DND-41 (cell line): ENCODE results near the gene FCHO2.

Experiments used
- ATAC-seq: fragments of 200-7000 bp; cut with Tn5 transposase; 3 replicates; pipeline ENCODE4 v1.9.1; 2021; ENCODE audit warnings: low read depth; ENCODE audit not compliant: insufficient read depth
- DNase-seq: peaks from one replicate; pipeline ENCODE4 v3.0.0-alpha.2; 2020
- H2AFZ ChIP-seq: 2 replicates; pipeline ENCODE4 v1.6.0; 2012; ENCODE audit warnings: low read depth, low read length
- H3K27ac ChIP-seq: 2 replicates; pipeline ENCODE4 v1.5.1; 2012; ENCODE audit warnings: low read length, inconsistent platforms
- H3K27me3 ChIP-seq: fragments of 200-600 bp; sonication (generic); 2 replicates; pipeline ENCODE4 v1.6.0; 2012; ENCODE audit warnings: low read length, mild to moderate bottlenecking, inconsistent platforms; ENCODE audit not compliant: insufficient read depth, poor library complexity
- H3K36me3 ChIP-seq: 2 replicates; pipeline ENCODE4 v1.5.1; 2012; ENCODE audit warnings: low read length, inconsistent platforms; ENCODE audit not compliant: insufficient read depth
- H3K4me1 ChIP-seq: 2 replicates; pipeline ENCODE4 v1.5.1; 2012; ENCODE audit warnings: mild to moderate bottlenecking, low read length; ENCODE audit not compliant: insufficient read depth
- H3K4me2 ChIP-seq: 2 replicates; pipeline ENCODE4 v1.6.0; 2012; ENCODE audit warnings: mild to moderate bottlenecking, moderate library complexity, low read length, inconsistent platforms; ENCODE audit not compliant: insufficient read depth
- H3K4me3 ChIP-seq, 2 experiments: fragments of 200-600 bp in 1 of 2; shearing (Covaris generic) in 1 of 2; 2 replicates each; pipeline ENCODE4 v1.5.1; 2012 to 2016; ENCODE audit warnings: inconsistent platforms in 2 of 2, low read length in 2 of 2, mild to moderate bottlenecking in 2 of 2, low read depth in 1 of 2, moderate library complexity in 1 of 2
- H3K79me2 ChIP-seq: 2 replicates; pipeline ENCODE4 v1.6.0; 2012; ENCODE audit warnings: low read length, inconsistent platforms; ENCODE audit not compliant: insufficient read depth
- H3K9ac ChIP-seq: 2 replicates; pipeline ENCODE4 v1.6.0; 2012; ENCODE audit warnings: low read depth, mild to moderate bottlenecking, inconsistent platforms, low read length, moderate library complexity
- H3K9me3 ChIP-seq: 2 replicates; pipeline ENCODE4 v1.5.1; 2012; ENCODE audit warnings: low read length, moderate library complexity, mild to moderate bottlenecking, inconsistent platforms; ENCODE audit not compliant: insufficient read depth, severe bottlenecking
- H4K20me1 ChIP-seq: 2 replicates; pipeline ENCODE4 v1.6.0; 2012; ENCODE audit warnings: low read length; ENCODE audit not compliant: insufficient read depth
- EZH2 ChIP-seq: IDR thresholded peaks from 3 replicates; pipeline ENCODE4 v1.6.1; 2012; ENCODE audit warnings: borderline replicate concordance, low read depth, mild to moderate bottlenecking, moderate library complexity, low read length, inconsistent platforms; ENCODE audit not compliant: severe bottlenecking
- TF ChIP-seq, protein P1 (sequence below): IDR thresholded peaks from 2 replicates; pipeline ENCODE4 v1.5.1; 2012; ENCODE audit warnings: borderline replicate concordance, low read length, moderate library complexity, mild to moderate bottlenecking; ENCODE audit not compliant: poor library complexity, severe bottlenecking; ENCODE audit errors: extremely low read depth

Gene FCHO2

GRCh38 chr5:73100109-73100508, 144.3 kb downstream of the FCHO2 start:
- Histone ChIP-seq H3K4me1 (no peaks in the 10 kb centered on the region), H3K9me3 (peaks cover 5% of the 10 kb centered on the region), H3K9ac (no peak overlapping the region)

DNA sequence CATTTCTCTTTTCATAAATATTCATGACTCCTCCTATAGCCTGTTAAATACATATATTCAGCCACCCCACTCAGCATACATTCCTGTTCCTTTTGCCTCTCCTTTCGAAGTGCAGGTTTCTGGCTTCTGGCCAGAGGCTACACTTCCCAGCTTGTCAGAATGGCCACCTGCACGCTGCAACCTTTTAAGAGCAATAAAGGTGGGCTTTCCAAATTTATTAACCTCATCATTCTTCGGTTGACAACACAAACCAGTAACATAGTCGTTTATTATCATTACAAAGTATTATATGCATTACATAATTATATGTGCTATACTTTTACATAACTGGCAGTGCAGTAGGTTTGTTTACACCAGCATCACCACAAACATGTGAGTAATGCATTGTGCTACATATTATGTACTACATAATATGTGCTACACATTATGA, 148.0 kb downstream of the FCHO2 start:
- no peak for DNase-seq
- H3K4me2 ChIP-seq: no peak overlapping the region
- H3K27me3 ChIP-seq: no peaks in the 10 kb centered on the region
- no peaks in the 10 kb centered on the region for H3K79me2 ChIP-seq
- no peaks in the 10 kb centered on the region for H4K20me1 ChIP-seq
- no peak overlapping the region for H3K9ac ChIP-seq
- no peaks in the 10 kb centered on the region for H3K36me3 ChIP-seq
- H3K4me1 ChIP-seq: no peaks in the 10 kb centered on the region
- H3K9me3 ChIP-seq: no peaks in the 10 kb centered on the region
- TF ChIP-seq EZH2: no peak
- TF ChIP-seq, protein P1, sequence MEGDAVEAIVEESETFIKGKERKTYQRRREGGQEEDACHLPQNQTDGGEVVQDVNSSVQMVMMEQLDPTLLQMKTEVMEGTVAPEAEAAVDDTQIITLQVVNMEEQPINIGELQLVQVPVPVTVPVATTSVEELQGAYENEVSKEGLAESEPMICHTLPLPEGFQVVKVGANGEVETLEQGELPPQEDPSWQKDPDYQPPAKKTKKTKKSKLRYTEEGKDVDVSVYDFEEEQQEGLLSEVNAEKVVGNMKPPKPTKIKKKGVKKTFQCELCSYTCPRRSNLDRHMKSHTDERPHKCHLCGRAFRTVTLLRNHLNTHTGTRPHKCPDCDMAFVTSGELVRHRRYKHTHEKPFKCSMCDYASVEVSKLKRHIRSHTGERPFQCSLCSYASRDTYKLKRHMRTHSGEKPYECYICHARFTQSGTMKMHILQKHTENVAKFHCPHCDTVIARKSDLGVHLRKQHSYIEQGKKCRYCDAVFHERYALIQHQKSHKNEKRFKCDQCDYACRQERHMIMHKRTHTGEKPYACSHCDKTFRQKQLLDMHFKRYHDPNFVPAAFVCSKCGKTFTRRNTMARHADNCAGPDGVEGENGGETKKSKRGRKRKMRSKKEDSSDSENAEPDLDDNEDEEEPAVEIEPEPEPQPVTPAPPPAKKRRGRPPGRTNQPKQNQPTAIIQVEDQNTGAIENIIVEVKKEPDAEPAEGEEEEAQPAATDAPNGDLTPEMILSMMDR: no peak
- H2AFZ ChIP-seq: no peak overlapping the region
- ATAC-seq: no peak
- H3K4me3 ChIP-seq: no peak overlapping the region
- no peak overlapping the region for H3K27ac ChIP-seq

More at GRCh38 chr5:73100109-73100508, 144.3 kb downstream of the FCHO2 start:
- Histone ChIP-seq H3K27ac (no peak overlapping the region), H4K20me1 (no peaks in the 10 kb centered on the region), H3K36me3 (no peaks in the 10 kb centered on the region), H3K4me2 (no peak overlapping the region), H2AFZ (no peak overlapping the region), H3K4me3 (no peak overlapping the region), H3K79me2 (no peaks in the 10 kb centered on the region), H3K27me3 (peaks cover 2% of the 10 kb centered on the region)
- TF ChIP-seq EZH2: no peak
- TF ChIP-seq, protein P1: no peak
- ATAC-seq (no peak), DNase-seq (no peak)

DNA sequence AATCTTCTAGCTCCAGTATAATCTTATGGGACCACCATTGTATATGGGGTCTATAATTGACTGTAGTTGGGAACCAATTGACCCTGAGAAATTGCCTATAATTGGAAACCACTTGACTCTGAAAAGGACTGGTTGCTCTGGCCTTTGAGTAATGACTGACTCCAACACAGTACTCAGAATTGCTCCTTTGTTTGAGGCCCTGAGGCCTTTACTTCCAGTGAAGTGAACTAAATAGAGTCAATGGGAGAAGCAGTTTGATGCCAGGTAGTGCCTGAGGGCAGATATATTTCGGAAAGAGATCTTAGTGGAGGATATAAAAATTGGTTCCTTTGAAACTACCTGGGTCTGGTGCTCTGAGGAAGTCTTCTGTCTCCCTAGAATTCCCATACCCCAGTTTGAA, 148.5 kb downstream of the FCHO2 start:
- Histone ChIP-seq H3K4me1 (no peaks in the 10 kb centered on the region), H3K79me2 (no peaks in the 10 kb centered on the region), H3K9me3 (no peaks in the 10 kb centered on the region), H3K9ac (no peak overlapping the region), H3K4me3 (no peak overlapping the region), H2AFZ (no peak overlapping the region), H3K4me2 (no peak overlapping the region), H3K27ac (no peak overlapping the region), H4K20me1 (no peaks in the 10 kb centered on the region), H3K36me3 (no peaks in the 10 kb centered on the region), H3K27me3 (no peaks in the 10 kb centered on the region)
- no peak for TF ChIP-seq EZH2
- TF ChIP-seq, protein P1: no peak
- ATAC-seq (no peak), DNase-seq (no peak)

- TF ChIP-seq EZH2: no peak
- TF ChIP-seq, protein P1: no peak
- no peak for DNase-seq
- ATAC-seq: no peak
- Histone ChIP-seq H3K27me3 (no peaks in the 10 kb centered on the region), H3K4me3 (no peak overlapping the region), H3K79me2 (no peaks in the 10 kb centered on the region), H2AFZ (no peak overlapping the region), H4K20me1 (no peaks in the 10 kb centered on the region), H3K4me2 (no peak overlapping the region), H3K27ac (no peak overlapping the region), H3K9ac (no peak overlapping the region), H3K4me1 (no peaks in the 10 kb centered on the region), H3K36me3 (no peaks in the 10 kb centered on the region), H3K9me3 (no peaks in the 10 kb centered on the region)
These were observed 150.5 kb downstream of the FCHO2 start for GRCh38 chr5:73106335-73106734.
